ENCODE data around the gene MBD1.
"Not testable (repeated sequence)": the region's sequence is repeated elsewhere in the genome, so short reads cannot be mapped to it uniquely, and the experiment has no call there.

The MBD1 gene

GRCh38 chr18:50289108-50289443 lies 7.8 kb upstream of the MBD1 start:
- DNase-seq (ENCODE audit: low read depth), result no peak
- TF ChIP-seq CTCF (IDR thresholded peaks at IDR 0.05; ENCODE audit: insufficient read depth, low read depth, low read length, missing control alignments), result no peak
- H3K4me3 ChIP-seq (ENCODE audit: low read depth, low read length), result no peak overlapping the region

- not testable (repeated sequence) for DNase-seq (ENCODE audit: low read depth)
- peak overlapping the region; percentile 75 for H3K4me3 ChIP-seq (ENCODE audit: low read depth, low read length)
Measured at GRCh38 chr18:50288348-50289107, 7.2 kb upstream of the MBD1 start.

GRCh38 chr18:50287441-50288347 lies 6.4 kb upstream of the MBD1 start, which contains the start of gene CXXC1:
TSS of gene CXXC1 (minus strand) at chr18:50287692. CDS start at chr18:50287589, 103 bp downstream.
- DNase-seq (ENCODE audit: low read depth), result peak; percentile 100
- H3K4me3 ChIP-seq (ENCODE audit: low read depth, low read length), result peak within 1 kb of the TSS; percentile 89
- peak; percentile 51 for TF ChIP-seq CTCF (IDR thresholded peaks at IDR 0.05; ENCODE audit: insufficient read depth, low read depth, low read length, missing control alignments)

- H3K4me3 ChIP-seq (ENCODE audit: low read depth, low read length), result peak overlapping the region; percentile 89
- no peak for DNase-seq (ENCODE audit: low read depth)
- TF ChIP-seq CTCF (IDR thresholded peaks at IDR 0.05; ENCODE audit: insufficient read depth, low read depth, low read length, missing control alignments), result no peak
Measured at GRCh38 chr18:50287028-50287440, 5.7 kb upstream of the MBD1 start.

GRCh38 chr18:50286391-50287027 lies 5.2 kb upstream of the MBD1 start:
- peak; percentile 77 for DNase-seq (ENCODE audit: low read depth)
- H3K4me3 ChIP-seq (ENCODE audit: low read depth, low read length), result peak overlapping the region; percentile 89
- TF ChIP-seq CTCF (IDR thresholded peaks at IDR 0.05; ENCODE audit: insufficient read depth, low read depth, low read length, missing control alignments), result no peak

GRCh38 chr18:50285631-50286321 lies 4.5 kb upstream of the MBD1 start:
- no peak for TF ChIP-seq CTCF (IDR thresholded peaks at IDR 0.05; ENCODE audit: insufficient read depth, low read depth, low read length, missing control alignments)
- peak overlapping the region; percentile 89 for H3K4me3 ChIP-seq (ENCODE audit: low read depth, low read length)
- DNase-seq (ENCODE audit: low read depth), result no peak

All from GM12865 (cell line).